Esophagus muscularis mucosa (tissue), 3 donors: ENCODE data around the gene PRLR.

ENCODE experiments used
- POLR2A ChIP-seq: fragments of 450-650 bp; IDR thresholded peaks from one replicate; pipeline ENCODE4 v1.6.1; 2017; ENCODE audit warnings: antibody characterized with exemption, moderate library complexity, mild to moderate bottlenecking, low read depth
- TF ChIP-seq, protein P1 (sequence below), 3 experiments: fragments of 200-600 bp in 2 of 3; fragments of 450-650 bp in 1 of 3; sonication (generic) in 2 of 3; IDR thresholded peaks; one replicate each; pipeline ENCODE4 v1.5.1; 2017 to 2019; ENCODE audit warnings: antibody characterized with exemption in 3 of 3, mild to moderate bottlenecking in 2 of 3, moderate library complexity in 1 of 3

DNA sequence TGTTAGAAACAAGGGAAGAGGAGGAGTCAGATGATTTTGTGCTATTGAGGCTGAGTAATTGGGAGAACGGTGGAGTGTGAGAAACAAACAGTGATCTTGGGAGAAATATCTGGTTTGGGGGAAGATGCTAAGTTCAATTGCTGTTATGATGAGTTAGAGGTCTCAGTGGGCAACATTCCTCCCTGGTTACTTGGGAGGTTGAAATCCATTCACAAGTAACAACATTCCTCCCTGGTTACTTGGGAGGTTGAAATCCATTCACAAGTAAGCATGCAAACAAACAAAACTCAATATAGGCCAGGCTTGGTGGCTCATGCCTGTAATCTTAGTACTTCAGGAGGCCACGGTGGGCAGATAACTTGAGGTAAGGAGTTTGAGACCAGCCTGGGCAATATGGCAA lies 221.3 kb downstream of the PRLR start:
- no peak for TF ChIP-seq POLR2A
- TF ChIP-seq, protein P1, sequence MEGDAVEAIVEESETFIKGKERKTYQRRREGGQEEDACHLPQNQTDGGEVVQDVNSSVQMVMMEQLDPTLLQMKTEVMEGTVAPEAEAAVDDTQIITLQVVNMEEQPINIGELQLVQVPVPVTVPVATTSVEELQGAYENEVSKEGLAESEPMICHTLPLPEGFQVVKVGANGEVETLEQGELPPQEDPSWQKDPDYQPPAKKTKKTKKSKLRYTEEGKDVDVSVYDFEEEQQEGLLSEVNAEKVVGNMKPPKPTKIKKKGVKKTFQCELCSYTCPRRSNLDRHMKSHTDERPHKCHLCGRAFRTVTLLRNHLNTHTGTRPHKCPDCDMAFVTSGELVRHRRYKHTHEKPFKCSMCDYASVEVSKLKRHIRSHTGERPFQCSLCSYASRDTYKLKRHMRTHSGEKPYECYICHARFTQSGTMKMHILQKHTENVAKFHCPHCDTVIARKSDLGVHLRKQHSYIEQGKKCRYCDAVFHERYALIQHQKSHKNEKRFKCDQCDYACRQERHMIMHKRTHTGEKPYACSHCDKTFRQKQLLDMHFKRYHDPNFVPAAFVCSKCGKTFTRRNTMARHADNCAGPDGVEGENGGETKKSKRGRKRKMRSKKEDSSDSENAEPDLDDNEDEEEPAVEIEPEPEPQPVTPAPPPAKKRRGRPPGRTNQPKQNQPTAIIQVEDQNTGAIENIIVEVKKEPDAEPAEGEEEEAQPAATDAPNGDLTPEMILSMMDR (IDR thresholded peaks at IDR 0.05), result no peak
